ENCODE data around the gene OR52J3.

OR52J3 gene

GRCh38 chr11:5059391-5059790, 13.1 kb downstream of the OR52J3 start, which contains the start of gene OR52E2:
Gene OR52E2 (minus strand): TSS chr11:5059627. CDS start chr11:5059627, 0 bp downstream.
- no peak within 1 kb of the TSS for H3K4me3 ChIP-seq (ENCODE audit: control insufficient read depth, low read depth, low read length)
- no peak for TF ChIP-seq CTCF (conservative IDR thresholded peaks at IDR 0.05; ENCODE audit: control insufficient read depth, insufficient read depth, low read depth, low read length)
- DNase-seq (ENCODE audit: low read depth): no peak

GRCh38 chr11:5065027-5065426, 18.7 kb downstream of the OR52J3 start:
- no peak for DNase-seq (ENCODE audit: low read depth)
- H3K4me3 ChIP-seq (ENCODE audit: control insufficient read depth, low read depth, low read length): no peak overlapping the region
- TF ChIP-seq CTCF (conservative IDR thresholded peaks at IDR 0.05; ENCODE audit: control insufficient read depth, insufficient read depth, low read depth, low read length): no peak

DNA sequence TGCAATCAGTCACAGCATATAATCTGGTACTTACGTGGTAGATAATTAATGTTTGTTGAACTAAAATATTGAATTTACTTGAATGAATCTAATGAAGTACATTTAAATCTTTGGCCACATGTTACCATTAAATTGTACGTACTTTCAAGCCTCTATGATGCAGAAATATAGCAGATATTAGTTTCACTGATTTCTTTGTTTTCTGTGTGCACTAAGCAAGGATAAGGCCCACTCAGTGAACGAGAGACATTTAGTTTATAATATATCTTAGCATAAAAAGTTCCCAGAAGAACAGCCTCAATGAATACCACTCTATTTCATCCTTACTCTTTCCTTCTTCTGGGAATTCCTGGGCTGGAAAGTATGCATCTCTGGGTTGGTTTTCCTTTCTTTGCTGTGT, 22.9 kb downstream of the OR52J3 start, which contains the start of gene OR52E1:
OR52E1 (plus strand) TSS at position 301 of the 400 bp plus-strand sequence.
- no peak within 1 kb of the TSS for H3K4me3 ChIP-seq (ENCODE audit: control insufficient read depth, low read depth, low read length)
- no peak for TF ChIP-seq CTCF (conservative IDR thresholded peaks at IDR 0.05; ENCODE audit: control insufficient read depth, insufficient read depth, low read depth, low read length)
- no peak for DNase-seq (ENCODE audit: low read depth)

DNA sequence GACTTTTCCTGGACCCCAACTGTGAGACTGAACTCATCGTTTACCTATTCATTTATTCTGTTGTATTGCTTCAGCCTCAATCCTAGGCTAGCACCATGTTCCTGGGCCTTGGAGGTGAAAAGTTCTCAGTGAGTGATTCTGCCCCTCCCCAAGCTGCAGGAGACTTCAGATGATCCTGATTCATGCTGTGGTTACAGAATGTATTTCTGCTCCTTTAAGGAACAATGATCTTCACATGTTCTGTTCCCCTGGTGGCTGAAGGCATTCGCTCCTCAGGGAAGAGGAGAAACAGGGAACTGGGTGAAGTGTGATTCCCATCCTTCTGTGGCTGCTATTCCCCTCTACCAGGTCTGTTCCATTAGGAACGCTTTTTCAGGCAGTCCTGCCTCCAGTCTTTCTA, 25.5 kb downstream of the OR52J3 start:
- TF ChIP-seq CTCF (conservative IDR thresholded peaks at IDR 0.05; ENCODE audit: control insufficient read depth, insufficient read depth, low read depth, low read length): no peak
- DNase-seq (ENCODE audit: low read depth): peak; percentile 25
- no peak overlapping the region for H3K4me3 ChIP-seq (ENCODE audit: control insufficient read depth, low read depth, low read length)

DNA sequence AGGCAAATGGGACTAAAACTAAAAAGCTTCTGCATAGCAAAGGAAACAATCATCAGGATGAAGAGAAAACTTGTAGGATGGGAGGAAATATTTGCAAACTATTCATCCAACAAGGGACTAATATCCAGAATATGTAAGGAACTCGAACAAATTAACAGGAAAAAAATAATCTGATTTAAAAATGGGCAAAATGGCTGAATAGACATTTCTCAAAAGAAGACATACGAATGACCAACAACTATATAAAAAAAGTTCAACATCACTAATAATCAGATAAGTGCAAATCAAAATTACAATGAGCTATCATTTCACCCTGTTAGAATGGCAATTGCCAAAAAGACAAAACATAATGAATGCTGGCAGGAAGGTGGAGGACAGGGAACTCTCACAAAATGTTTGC, 35.1 kb downstream of the OR52J3 start:
- H3K4me3 ChIP-seq (ENCODE audit: control insufficient read depth, low read depth, low read length): no peak overlapping the region
- TF ChIP-seq CTCF (conservative IDR thresholded peaks at IDR 0.05; ENCODE audit: control insufficient read depth, insufficient read depth, low read depth, low read length): no peak
- DNase-seq (ENCODE audit: low read depth): no peak

GRCh38 chr11:5083602-5084001, 37.3 kb downstream of the OR52J3 start:
- TF ChIP-seq CTCF (conservative IDR thresholded peaks at IDR 0.05; ENCODE audit: control insufficient read depth, insufficient read depth, low read depth, low read length): no peak
- H3K4me3 ChIP-seq (ENCODE audit: control insufficient read depth, low read depth, low read length): no peak overlapping the region
- DNase-seq (ENCODE audit: low read depth): no peak

DNA sequence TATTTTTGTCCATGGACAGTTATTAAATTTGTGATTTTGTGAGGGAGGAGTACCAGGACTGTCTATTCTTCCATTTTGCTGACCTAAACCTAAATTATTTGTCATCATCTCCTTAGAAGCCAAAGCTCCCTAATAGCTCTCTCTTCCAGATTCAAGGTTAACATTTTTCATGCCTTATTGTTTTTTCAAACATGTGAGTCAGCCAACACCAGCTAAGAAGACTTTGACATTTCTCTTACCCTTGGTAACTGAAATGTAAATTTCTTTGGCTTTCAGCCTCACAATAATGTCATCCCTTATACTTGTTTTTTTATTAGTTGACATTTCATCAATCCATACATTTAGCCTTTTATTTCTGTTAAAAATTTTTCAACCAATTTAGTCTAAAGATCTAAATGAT, 42.2 kb downstream of the OR52J3 start:
- no peak overlapping the region for H3K4me3 ChIP-seq (ENCODE audit: control insufficient read depth, low read depth, low read length)
- peak; percentile 1 for DNase-seq (ENCODE audit: low read depth)
- TF ChIP-seq CTCF (conservative IDR thresholded peaks at IDR 0.05; ENCODE audit: control insufficient read depth, insufficient read depth, low read depth, low read length): no peak

Data from fibroblast of mammary gland (primary cell).